Nephron (organoid): ENCODE data around the gene LIN28B.
"Not testable (repeated sequence)": the region's sequence is repeated elsewhere in the genome, so short reads cannot be mapped to it uniquely, and the experiment has no call there.

ENCODE experiments used
- H3K27ac Mint-ChIP-seq, 3 experiments: 2 replicates each; pipeline ENCODE4 v1.8.0; 2020; ENCODE audit warnings: mixed read lengths in 3 of 3, mild to moderate bottlenecking in 2 of 3, moderate library complexity in 1 of 3
- H3K27me3 Mint-ChIP-seq: 2 replicates; pipeline ENCODE4 v1.8.0; 2021; ENCODE audit warnings: low read depth, mild to moderate bottlenecking, moderate library complexity, mixed read lengths
- H3K36me3 Mint-ChIP-seq: 2 replicates; pipeline ENCODE4 v1.8.0; 2020; ENCODE audit warnings: low read depth, mixed read lengths
- H3K4me1 Mint-ChIP-seq: 2 replicates; pipeline ENCODE4 v1.8.0; 2020; ENCODE audit warnings: mixed read lengths
- H3K4me3 Mint-ChIP-seq, 3 experiments: 2 replicates each; pipeline ENCODE4 v1.8.0; 2020; ENCODE audit warnings: mild to moderate bottlenecking in 3 of 3, mixed read lengths in 3 of 3, moderate library complexity in 2 of 3
- H3K9me3 Mint-ChIP-seq: 2 replicates; pipeline ENCODE4 v1.8.0; 2020; ENCODE audit warnings: mixed read lengths
- TF ChIP-seq, protein P1 (sequence below), 3 experiments: fragments of 200-600 bp; sonication (generic); IDR thresholded peaks; one replicate each; pipeline ENCODE4 v1.5.0; 2021; ENCODE audit warnings: antibody characterized with exemption in 3 of 3; ENCODE audit not compliant: unreplicated experiment in 3 of 3

The LIN28B gene

GRCh38 chr6:104941729-104942091, 15.2 kb upstream of the LIN28B start:
- TF ChIP-seq, protein P1, sequence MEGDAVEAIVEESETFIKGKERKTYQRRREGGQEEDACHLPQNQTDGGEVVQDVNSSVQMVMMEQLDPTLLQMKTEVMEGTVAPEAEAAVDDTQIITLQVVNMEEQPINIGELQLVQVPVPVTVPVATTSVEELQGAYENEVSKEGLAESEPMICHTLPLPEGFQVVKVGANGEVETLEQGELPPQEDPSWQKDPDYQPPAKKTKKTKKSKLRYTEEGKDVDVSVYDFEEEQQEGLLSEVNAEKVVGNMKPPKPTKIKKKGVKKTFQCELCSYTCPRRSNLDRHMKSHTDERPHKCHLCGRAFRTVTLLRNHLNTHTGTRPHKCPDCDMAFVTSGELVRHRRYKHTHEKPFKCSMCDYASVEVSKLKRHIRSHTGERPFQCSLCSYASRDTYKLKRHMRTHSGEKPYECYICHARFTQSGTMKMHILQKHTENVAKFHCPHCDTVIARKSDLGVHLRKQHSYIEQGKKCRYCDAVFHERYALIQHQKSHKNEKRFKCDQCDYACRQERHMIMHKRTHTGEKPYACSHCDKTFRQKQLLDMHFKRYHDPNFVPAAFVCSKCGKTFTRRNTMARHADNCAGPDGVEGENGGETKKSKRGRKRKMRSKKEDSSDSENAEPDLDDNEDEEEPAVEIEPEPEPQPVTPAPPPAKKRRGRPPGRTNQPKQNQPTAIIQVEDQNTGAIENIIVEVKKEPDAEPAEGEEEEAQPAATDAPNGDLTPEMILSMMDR (IDR thresholded peaks at IDR 0.05; ENCODE audit: unreplicated experiment in 3 of 3): peak in 2 of 3 experiments; percentile 16 to 41
- Mint-ChIP-seq H3K27ac (no peak overlapping the region), H3K36me3 (no peaks in the 10 kb centered on the region), H3K4me1 (no peaks in the 10 kb centered on the region), H3K9me3 (no peaks in the 10 kb centered on the region), H3K27me3 (peaks cover 40% of the 10 kb centered on the region), H3K4me3 (peak overlapping the region; percentile 82 to 88 (median 85))

DNA sequence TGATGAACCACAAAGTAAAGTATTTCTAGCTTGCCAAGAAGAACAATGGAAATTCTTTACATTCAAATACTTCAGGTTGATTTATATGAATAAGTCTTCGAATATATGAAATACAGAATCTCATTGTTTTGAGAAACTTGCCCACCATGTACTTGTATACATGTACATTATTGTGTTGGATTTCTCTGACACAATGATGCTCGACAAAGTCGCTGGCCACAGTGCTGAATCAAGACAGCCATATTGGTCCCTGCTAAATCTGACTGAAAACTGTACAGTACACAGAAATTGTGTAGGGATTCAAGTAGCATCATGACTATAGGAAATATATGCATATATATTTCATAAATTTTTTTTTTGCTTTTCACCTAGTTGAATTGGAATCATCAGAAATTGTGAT, 13.1 kb upstream of the LIN28B start:
- Mint-ChIP-seq H3K36me3 (no peaks in the 10 kb centered on the region), H3K27me3 (peaks cover 36% of the 10 kb centered on the region), H3K27ac (no peak overlapping the region), H3K4me3 (no peak overlapping the region), H3K9me3 (no peaks in the 10 kb centered on the region), H3K4me1 (no peaks in the 10 kb centered on the region)
- TF ChIP-seq, protein P1 (IDR thresholded peaks at IDR 0.05; ENCODE audit: unreplicated experiment in 3 of 3): no peak

DNA sequence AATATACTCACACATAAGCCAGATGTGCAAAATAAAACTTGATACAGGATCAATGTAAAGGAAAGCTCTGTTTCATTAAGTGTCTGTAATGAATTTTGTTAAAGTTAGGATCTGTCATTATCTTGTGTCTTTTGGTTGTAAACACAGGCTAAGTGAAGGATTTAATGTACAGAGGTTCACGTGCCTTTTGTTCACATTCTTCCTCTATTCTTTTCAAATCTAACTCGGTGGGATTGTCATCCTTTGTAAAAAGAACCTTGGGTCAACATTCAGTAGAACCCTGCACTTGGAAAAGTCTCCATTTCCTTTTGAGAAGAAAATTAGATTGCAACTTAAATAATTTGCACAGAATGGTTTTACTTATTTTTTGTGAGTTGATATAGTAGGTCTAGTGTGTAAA, 7.7 kb upstream of the LIN28B start:
- Mint-ChIP-seq H3K4me3 (no peak overlapping the region), H3K4me1 (no peaks in the 10 kb centered on the region), H3K27me3 (peaks cover 50% of the 10 kb centered on the region), H3K9me3 (no peaks in the 10 kb centered on the region), H3K27ac (no peak overlapping the region), H3K36me3 (no peaks in the 10 kb centered on the region)
- TF ChIP-seq, protein P1 (IDR thresholded peaks at IDR 0.05; ENCODE audit: unreplicated experiment in 3 of 3): no peak

DNA sequence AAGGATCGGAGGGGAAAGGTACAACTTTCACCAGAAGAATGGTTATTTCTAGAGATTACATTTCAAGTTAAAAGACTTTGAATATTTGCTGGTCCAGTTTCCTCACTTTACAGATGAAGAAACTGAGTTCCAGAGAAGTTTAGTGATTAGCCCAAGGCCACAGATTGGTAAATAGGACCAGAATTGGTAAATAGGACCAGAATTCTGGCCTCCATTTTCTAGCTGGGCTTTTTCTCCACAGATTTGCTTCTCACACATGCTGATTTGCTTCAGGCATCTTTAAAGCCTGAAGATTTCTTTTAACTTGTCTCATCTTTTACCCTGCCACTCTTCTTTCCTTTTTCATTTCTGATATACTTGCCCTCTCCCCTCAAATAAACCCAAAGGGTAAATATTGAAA, 5.2 kb upstream of the LIN28B start:
- H3K9me3 Mint-ChIP-seq: no peaks in the 10 kb centered on the region
- H3K27ac Mint-ChIP-seq: no peak overlapping the region
- peaks cover 2% of the 10 kb centered on the region for H3K4me1 Mint-ChIP-seq
- H3K4me3 Mint-ChIP-seq: peak overlapping the region in 1 of 3 experiments; percentile 22
- H3K36me3 Mint-ChIP-seq: no peaks in the 10 kb centered on the region
- peaks cover 75% of the 10 kb centered on the region for H3K27me3 Mint-ChIP-seq
- TF ChIP-seq, protein P1 (IDR thresholded peaks at IDR 0.05; ENCODE audit: unreplicated experiment in 3 of 3): no peak

DNA sequence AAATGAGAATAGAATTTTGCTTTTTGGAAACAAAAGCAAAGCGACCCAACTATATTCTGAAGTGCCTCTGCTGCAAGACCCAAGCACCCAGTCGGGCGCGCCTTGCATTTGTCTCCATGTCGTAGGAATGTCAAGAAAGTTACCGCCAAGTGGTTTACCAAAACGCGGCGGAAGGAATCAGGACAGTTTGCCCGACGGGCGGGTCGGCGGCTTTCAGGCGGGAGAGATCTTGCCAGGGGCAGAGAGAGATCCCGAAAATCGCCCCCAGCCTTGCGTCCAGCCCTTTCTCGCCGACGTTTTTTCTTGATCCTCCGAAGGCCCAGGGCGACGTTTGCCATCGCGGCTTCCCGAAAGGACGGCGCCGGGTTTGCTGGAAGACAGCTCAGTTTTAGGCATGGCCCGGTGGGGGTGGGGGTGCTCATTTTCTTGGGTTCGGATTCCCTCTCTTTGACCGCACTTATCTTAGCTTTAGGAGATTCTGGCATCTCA, 4.0 kb upstream of the LIN28B start:
- H3K4me3 Mint-ChIP-seq: peak overlapping the region; percentile 51 to 80 (median 60)
- no peaks in the 10 kb centered on the region for H3K36me3 Mint-ChIP-seq
- H3K27ac Mint-ChIP-seq: peak overlapping the region in 1 of 3 experiments; percentile 22
- peaks cover 88% of the 10 kb centered on the region for H3K27me3 Mint-ChIP-seq
- H3K9me3 Mint-ChIP-seq: no peaks in the 10 kb centered on the region
- H3K4me1 Mint-ChIP-seq: peaks cover 10% of the 10 kb centered on the region
- TF ChIP-seq, protein P1 (IDR thresholded peaks at IDR 0.05; ENCODE audit: unreplicated experiment in 3 of 3): no peak

GRCh38 chr6:104953400-104954189, 3.3 kb upstream of the LIN28B start:
- H3K4me3 Mint-ChIP-seq: peak overlapping the region; percentile 51 to 80 (median 60)
- not testable (repeated sequence) for H3K36me3 Mint-ChIP-seq, H3K9me3 Mint-ChIP-seq
- H3K27me3 Mint-ChIP-seq: peaks cover 94% of the 10 kb centered on the region
- peaks cover 12% of the 10 kb centered on the region for H3K4me1 Mint-ChIP-seq
- H3K27ac Mint-ChIP-seq: peak overlapping the region in 1 of 3 experiments; percentile 32
